Heart left ventricle (tissue), 13 donors: ENCODE measurements around the gene SDHB.

Source experiments
- POLR2A ChIP-seq, 2 donors: fragments of 450-650 bp; IDR thresholded peaks; one replicate each; pipeline ENCODE4 v1.6.1; 2017; ENCODE audit warnings: antibody characterized with exemption in 2 of 2, mild to moderate bottlenecking in 2 of 2, moderate library complexity in 2 of 2
- TF ChIP-seq, protein P1 (sequence below), 12 donors: fragments of 200-600 bp; sonication (generic) in 4 of 12; IDR thresholded peaks; one replicate each; pipeline versions ENCODE4 v1.5.0 to v1.8.0; 2018 to 2022; ENCODE audit warnings: antibody characterized with exemption in 12 of 12, mild to moderate bottlenecking in 5 of 12
- donor health status: ischemic (EF 13 %, LVEDD 7.1; RV severe dilation, severe dysfunction).
- donor health status: DM: no; HTN: yes; CAD: no.
- donor health status: DM: no; HTN: no; CAD: no.
- donor health status: ischemic (EF 25% LVEDD 6.9; RV normal size, moderate dysfunction).
- donor health status: ischemic (EF 25% LVEDD 5.7; RV mildly dilated, moderate dysfunction).
- donor health status: ischemic (EF 35%, LVEDD 5.7; RV mildly dilated, moderate dysfunction).
- donor health status: nonischemic (EF 11% LVEDD 7.7; RV severe dilation, severe dysfunction).
- donor health status: DM: yes; HTN: yes; CAD: no.
- donor health status: PGD.
- donor health status: ischemic (EF 29% LVEDD 5.4; RV normal size, mild dysfunction).
- donor health status: nonischemic (EF 23%, LVEDD 6.1; RV moderate dilation, normal function).

DNA sequence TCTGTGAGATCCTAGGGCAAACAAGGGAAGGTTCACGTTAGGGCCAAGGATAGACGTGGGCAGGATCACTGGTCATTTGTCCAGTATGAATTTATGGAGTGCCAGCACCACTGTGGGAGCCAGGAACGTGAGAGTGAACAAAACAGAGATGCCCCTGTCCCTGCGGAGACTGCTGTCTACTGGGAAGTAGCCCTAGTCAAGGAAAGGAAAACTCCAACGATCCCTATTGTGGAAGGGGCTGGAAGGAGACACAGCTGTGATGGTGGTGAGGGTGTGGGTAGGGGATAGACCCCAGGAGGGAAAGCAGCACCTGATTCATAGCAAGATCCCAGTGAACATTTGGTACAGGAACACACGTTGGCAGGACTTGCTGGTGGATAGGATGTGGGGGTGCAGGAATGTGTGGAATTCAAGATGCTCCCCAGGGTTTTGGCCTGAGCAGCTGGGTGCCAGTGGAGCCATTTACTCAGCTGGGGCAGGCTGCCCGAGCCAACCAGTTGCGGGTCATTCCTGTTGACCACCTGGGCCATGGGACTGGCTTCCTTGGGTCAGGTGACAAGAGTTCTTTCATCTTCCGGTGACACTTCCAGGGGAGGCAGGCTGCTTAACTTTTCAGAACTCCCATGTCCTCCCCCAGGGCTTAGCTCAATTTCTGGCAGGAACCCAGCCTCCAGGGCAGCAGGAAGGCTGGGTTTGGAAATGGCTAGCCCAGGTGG is 40.9 kb downstream of the SDHB start:
- no peak for TF ChIP-seq POLR2A (IDR thresholded peaks at IDR 0.05)
- TF ChIP-seq, protein P1, sequence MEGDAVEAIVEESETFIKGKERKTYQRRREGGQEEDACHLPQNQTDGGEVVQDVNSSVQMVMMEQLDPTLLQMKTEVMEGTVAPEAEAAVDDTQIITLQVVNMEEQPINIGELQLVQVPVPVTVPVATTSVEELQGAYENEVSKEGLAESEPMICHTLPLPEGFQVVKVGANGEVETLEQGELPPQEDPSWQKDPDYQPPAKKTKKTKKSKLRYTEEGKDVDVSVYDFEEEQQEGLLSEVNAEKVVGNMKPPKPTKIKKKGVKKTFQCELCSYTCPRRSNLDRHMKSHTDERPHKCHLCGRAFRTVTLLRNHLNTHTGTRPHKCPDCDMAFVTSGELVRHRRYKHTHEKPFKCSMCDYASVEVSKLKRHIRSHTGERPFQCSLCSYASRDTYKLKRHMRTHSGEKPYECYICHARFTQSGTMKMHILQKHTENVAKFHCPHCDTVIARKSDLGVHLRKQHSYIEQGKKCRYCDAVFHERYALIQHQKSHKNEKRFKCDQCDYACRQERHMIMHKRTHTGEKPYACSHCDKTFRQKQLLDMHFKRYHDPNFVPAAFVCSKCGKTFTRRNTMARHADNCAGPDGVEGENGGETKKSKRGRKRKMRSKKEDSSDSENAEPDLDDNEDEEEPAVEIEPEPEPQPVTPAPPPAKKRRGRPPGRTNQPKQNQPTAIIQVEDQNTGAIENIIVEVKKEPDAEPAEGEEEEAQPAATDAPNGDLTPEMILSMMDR (IDR thresholded peaks at IDR 0.05) = no peak
